Measurements from ENCODE around the gene SRRM3.

DNA sequence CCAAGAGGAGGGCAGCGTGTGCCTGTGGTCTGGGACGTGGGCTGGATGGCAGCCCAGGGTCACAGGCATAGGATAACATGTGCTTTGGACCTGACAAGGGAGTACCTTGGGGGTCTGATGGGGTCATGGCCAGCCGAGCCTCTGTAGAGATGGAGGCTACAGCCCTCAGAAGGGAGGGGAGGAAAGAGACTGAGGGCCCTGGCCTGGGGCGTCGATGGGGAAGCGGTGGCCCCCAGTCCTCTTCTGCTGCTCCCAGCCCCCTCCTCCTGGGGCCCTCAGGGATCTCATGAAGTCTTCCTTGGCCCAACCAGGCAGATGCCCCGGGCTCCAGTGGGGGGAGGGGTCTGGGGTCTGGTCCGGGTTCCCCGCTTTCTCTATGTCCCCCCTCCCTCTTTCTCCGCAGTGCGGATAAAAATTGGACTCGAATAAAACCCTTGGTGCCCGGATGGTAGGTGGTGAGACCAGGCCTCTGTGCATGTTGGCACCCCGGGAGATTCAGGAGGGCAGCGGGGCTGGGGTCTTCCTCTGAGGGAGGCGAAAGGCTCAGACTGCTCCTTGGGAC is 85.2 kb downstream of the SRRM3 start:
- TF ChIP-seq, protein P1, sequence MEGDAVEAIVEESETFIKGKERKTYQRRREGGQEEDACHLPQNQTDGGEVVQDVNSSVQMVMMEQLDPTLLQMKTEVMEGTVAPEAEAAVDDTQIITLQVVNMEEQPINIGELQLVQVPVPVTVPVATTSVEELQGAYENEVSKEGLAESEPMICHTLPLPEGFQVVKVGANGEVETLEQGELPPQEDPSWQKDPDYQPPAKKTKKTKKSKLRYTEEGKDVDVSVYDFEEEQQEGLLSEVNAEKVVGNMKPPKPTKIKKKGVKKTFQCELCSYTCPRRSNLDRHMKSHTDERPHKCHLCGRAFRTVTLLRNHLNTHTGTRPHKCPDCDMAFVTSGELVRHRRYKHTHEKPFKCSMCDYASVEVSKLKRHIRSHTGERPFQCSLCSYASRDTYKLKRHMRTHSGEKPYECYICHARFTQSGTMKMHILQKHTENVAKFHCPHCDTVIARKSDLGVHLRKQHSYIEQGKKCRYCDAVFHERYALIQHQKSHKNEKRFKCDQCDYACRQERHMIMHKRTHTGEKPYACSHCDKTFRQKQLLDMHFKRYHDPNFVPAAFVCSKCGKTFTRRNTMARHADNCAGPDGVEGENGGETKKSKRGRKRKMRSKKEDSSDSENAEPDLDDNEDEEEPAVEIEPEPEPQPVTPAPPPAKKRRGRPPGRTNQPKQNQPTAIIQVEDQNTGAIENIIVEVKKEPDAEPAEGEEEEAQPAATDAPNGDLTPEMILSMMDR (IDR thresholded peaks at IDR 0.05; ENCODE audit: insufficient read depth, low read depth, low read length): no peak
- no peak for TF ChIP-seq EZH2 (IDR thresholded peaks at IDR 0.05; ENCODE audit: insufficient read depth, low read length)
